Osteoblast (primary cell): ENCODE measurements around the gene HOXB3. TPM values are rescaled to one million over a fixed set of nuclear protein-coding genes. Genes with fewer than 3 reads are reported as not detected.
A peak's percentile ranks its signal among the peaks of the same experiment; 100 is the strongest.

Experiments used
- DNase-seq: peaks from one replicate; pipeline ENCODE4 v3.0.0; 2011; ENCODE audit warnings: low spot score, mixed read lengths; ENCODE audit not compliant: insufficient read length; ENCODE audit errors: missing footprints
- H2AFZ ChIP-seq: 2 replicates; pipeline ENCODE4 v1.6.0; 2011; ENCODE audit warnings: mild to moderate bottlenecking, low read length
- H3K27ac ChIP-seq: 2 replicates; pipeline ENCODE4 v1.5.1; 2011; ENCODE audit warnings: mild to moderate bottlenecking, low read depth, low read length, moderate library complexity
- H3K27me3 ChIP-seq: 2 replicates; pipeline ENCODE4 v1.6.0; 2012; ENCODE audit warnings: mild to moderate bottlenecking, control low read depth, inconsistent platforms, low read length, moderate library complexity; ENCODE audit not compliant: insufficient read depth
- H3K36me3 ChIP-seq: 2 replicates; pipeline ENCODE4 v1.5.1; 2011; ENCODE audit warnings: mild to moderate bottlenecking, low read length, control low read depth, moderate library complexity; ENCODE audit not compliant: insufficient read depth
- H3K4me1 ChIP-seq: 2 replicates; pipeline ENCODE4 v1.5.1; 2011; ENCODE audit warnings: mild to moderate bottlenecking, low read length, control low read depth, moderate library complexity; ENCODE audit not compliant: insufficient read depth
- H3K4me2 ChIP-seq: 2 replicates; pipeline ENCODE4 v1.6.0; 2011; ENCODE audit warnings: mild to moderate bottlenecking, low read length; ENCODE audit not compliant: insufficient read depth
- H3K4me3 ChIP-seq: fragments of 200-600 bp; sonication (generic); 3 replicates; pipeline ENCODE4 v1.5.1; 2012; ENCODE audit warnings: mild to moderate bottlenecking, low read length, inconsistent platforms; ENCODE audit not compliant: insufficient read depth
- H3K79me2 ChIP-seq: 2 replicates; pipeline ENCODE4 v1.6.0; 2012; ENCODE audit warnings: mild to moderate bottlenecking, low read length, control low read depth, inconsistent platforms; ENCODE audit not compliant: insufficient read depth
- H3K9me3 ChIP-seq: 2 replicates; pipeline ENCODE4 v1.5.1; 2011; ENCODE audit warnings: low read depth, low read length, control low read depth
- H4K20me1 ChIP-seq: 2 replicates; pipeline ENCODE4 v1.6.0; 2012; ENCODE audit warnings: mild to moderate bottlenecking, low read length, control low read depth; ENCODE audit not compliant: insufficient read depth
- CTCF ChIP-seq: IDR thresholded peaks from 2 replicates; pipeline ENCODE4 v1.5.1; 2011; ENCODE audit warnings: mild to moderate bottlenecking, low read depth, low read length, moderate library complexity; ENCODE audit errors: extremely low read depth
- total RNA-seq: library from RNA; depleted of rRNA; stranded (reverse); fragments of >200 nt; gene quantifications from 2 replicates; pipeline ENCODE4 v1.2.3, GENCODE V29; 2012

Gene HOXB3
- total RNA-seq, 1 donor, result 1.8 TPM

DNA sequence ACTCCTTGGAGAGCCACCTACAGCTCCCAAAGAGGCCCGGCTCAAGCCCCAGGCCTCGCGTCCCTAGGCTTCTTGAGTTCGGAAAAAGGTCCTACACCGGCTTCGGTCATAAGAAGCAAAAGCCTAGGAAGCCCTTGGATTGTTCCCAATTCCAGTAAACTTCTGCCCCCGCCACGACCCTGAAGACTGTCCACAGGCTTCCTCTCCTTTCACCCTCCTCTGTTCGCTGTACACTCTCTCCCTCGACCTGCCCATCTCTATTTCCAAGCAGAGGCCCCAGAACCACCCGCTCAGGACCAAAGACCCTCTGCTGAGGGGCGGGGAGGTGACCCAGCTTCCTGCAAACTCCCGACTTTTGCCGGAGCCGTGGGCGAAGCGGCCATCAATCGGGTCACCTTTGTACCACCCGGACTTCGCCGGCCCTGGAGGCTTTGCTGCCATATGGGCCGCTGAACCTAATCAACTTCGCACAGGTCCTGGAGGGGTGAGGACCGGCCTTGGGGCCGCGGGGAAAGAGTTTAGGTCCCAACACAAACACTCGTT lies 47.9 kb downstream of the HOXB3 start:
- peaks cover 13% of the 10 kb centered on the region for H3K4me1 ChIP-seq
- H3K4me2 ChIP-seq, result peak overlapping the region; percentile 78
- no peak for TF ChIP-seq CTCF
- H3K27me3 ChIP-seq, result peaks cover 55% of the 10 kb centered on the region
- peaks cover 4% of the 10 kb centered on the region for H3K79me2 ChIP-seq
- H3K27ac ChIP-seq, result peak overlapping the region; percentile 60
- no peak overlapping the region for H2AFZ ChIP-seq
- no peaks in the 10 kb centered on the region for H3K36me3 ChIP-seq
- peak overlapping the region; percentile 64 for H3K4me3 ChIP-seq
- H3K9me3 ChIP-seq, result no peaks in the 10 kb centered on the region
- H4K20me1 ChIP-seq, result no peaks in the 10 kb centered on the region
- peak; percentile 51 for DNase-seq

DNA sequence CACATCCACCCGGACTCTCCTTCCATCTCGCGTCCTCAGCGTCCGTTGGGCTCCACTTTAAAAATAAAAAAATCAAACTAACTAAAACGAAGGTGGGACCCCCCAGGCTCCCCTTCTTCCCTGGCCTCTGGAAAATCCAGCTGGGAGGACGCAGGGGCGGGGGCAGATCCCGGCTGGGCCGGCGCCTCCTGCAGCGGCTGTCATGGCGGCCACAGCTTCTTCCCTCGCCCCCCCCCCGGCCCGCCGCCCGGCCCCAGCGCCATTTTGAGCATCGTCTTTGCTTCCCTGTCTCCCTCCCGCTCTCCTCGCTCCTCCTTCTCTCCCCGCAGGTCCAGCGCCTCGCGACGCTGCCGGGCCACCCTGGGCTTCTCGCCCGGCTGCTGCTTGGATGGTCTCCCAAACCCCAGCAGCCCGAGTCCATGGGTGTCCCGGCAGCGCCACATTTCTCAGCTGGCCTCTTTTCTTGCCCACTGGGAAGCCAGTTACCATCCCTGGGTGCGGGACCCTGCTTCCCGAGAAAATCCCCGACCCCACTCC lies 48.4 kb downstream of the HOXB3 start:
- Histone ChIP-seq H3K79me2 (peaks cover 4% of the 10 kb centered on the region), H4K20me1 (no peaks in the 10 kb centered on the region), H3K36me3 (no peaks in the 10 kb centered on the region), H3K4me2 (peak overlapping the region; percentile 78), H3K27ac (peak overlapping the region; percentile 60), H3K4me3 (peak overlapping the region; percentile 64), H3K4me1 (peaks cover 13% of the 10 kb centered on the region), H3K9me3 (no peaks in the 10 kb centered on the region), H3K27me3 (peaks cover 51% of the 10 kb centered on the region), H2AFZ (peak overlapping the region; percentile 59)
- no peak for TF ChIP-seq CTCF
- DNase-seq, result peak; percentile 85

- Histone ChIP-seq H2AFZ (peak overlapping the region; percentile 59), H3K36me3 (no peaks in the 10 kb centered on the region), H3K4me2 (peak overlapping the region; percentile 78), H3K4me3 (peak overlapping the region; percentile 64), H3K79me2 (peaks cover 4% of the 10 kb centered on the region), H3K9me3 (no peaks in the 10 kb centered on the region), H3K4me1 (peaks cover 13% of the 10 kb centered on the region), H3K27me3 (peaks cover 45% of the 10 kb centered on the region), H4K20me1 (no peaks in the 10 kb centered on the region), H3K27ac (peak overlapping the region; percentile 60)
- peak; percentile 72 for DNase-seq
- no peak for TF ChIP-seq CTCF
These were observed 48.9 kb downstream of the HOXB3 start for GRCh38 chr17:48541036-48541576.

DNA sequence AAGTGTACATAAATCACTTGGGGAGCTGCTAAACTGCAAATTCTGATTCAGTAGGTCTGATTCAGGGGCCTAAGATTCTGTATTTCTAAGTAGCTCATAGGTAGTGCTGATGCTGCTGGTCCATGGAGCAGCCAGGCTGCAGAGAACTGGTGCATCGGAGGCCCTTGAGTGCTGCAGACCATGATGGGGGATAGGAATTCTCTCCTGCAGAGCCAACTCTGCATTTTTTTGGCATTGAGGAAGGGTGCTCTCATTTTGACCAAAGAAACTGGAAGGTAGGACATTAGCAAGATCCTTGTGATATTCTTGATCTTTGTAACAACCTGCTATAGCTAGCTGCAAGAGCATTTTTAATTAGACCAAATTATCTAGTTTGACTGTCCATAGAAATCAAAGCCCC lies 49.8 kb downstream of the HOXB3 start:
- Histone ChIP-seq H3K4me1 (peaks cover 13% of the 10 kb centered on the region), H3K27ac (no peak overlapping the region), H4K20me1 (no peaks in the 10 kb centered on the region)

More for the DNA sequence above, 49.8 kb downstream of the HOXB3 start:
- peak; percentile 23 for DNase-seq
- H3K27me3 ChIP-seq, result peaks cover 41% of the 10 kb centered on the region
- H3K36me3 ChIP-seq, result no peaks in the 10 kb centered on the region
- H2AFZ ChIP-seq, result no peak overlapping the region
- H3K79me2 ChIP-seq, result peaks cover 4% of the 10 kb centered on the region
- H3K4me2 ChIP-seq, result no peak overlapping the region
- H3K9me3 ChIP-seq, result no peaks in the 10 kb centered on the region
- TF ChIP-seq CTCF, result no peak
- no peak overlapping the region for H3K4me3 ChIP-seq
